Stimulated activated CD8-positive, alpha-beta memory T cell treated with anti-CD3 and anti-CD28 coated beads, Interleukin-4, amount 100 ng/mL, for 1 hour (primary cell): ENCODE results near the gene RFX1.
"Not testable (repeated sequence)": the region's sequence is repeated elsewhere in the genome, so short reads cannot be mapped to it uniquely, and the experiment has no call there.

Experiments
- DNase-seq, 2 donors: peaks; one replicate each; pipeline ENCODE4 v3.0.0-alpha.2; 2020; ENCODE audit warnings: low read depth in 2 of 2, low spot score in 1 of 2

RFX1 gene

DNA sequence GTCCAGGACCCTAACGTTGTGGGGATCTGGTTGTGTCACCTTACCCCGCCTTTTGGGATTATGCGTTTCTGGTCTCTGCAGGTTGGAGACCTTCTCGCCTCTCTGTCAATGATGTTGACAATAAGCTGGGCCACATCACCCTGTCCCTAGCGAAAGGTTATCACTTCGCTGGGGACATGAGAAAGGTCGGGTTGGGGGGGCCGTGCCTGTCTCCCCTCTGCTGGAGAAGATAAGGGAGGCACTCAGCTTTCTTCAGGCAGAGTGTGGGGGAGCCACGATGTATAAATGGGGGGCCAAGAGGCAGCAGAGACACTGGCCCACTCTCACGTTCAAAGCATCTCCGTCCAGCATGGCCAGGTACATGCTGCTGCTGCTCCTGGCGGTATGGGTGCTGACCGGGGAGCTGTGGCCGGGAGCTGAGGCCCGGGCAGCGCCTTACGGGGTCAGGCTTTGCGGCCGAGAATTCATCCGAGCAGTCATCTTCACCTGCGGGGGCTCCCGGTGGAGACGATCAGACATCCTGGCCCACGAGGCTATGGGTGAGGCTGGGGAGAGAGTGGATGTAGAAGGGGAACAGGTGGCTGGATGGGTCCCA is 21.8 kb upstream of the RFX1 start, which contains the start of gene RLN3:
RLN3 (plus strand) TSS at position 293 of the 595 bp plus-strand sequence; CDS start at position 350, 57 bp downstream.
- no peak for DNase-seq

DNA sequence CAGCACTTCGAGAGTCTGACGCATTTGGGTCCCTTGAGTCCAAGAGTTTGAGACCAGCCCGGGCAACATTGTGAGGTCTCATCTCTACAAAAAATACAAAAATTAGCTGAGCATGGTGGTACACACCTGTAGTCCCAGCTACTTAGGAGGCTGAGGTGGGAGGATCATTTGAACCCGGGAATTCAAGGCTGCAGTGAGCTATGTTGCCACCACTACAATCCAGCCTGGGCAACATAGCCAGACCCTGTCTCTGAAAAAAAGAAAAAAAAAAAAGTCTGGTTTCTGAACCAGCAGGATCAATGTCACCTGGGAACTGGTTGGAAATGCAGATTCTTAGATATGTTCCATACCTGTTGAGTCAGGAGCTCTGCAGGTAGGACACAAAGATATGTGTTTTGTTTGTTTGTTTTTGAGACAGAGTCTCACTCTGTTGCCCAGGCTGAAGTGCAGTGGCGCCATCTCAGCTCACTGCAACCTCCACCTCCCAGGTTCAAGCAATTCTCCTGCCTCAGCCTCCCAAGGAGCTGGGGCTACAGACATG is 20.6 kb upstream of the RFX1 start:
- DNase-seq: not testable (repeated sequence)

- DNase-seq: no peak
These were observed 17.5 kb upstream of the RFX1 start for GRCh38 chr19:14023404-14024235.

GRCh38 chr19:14022469-14022868 is 16.3 kb upstream of the RFX1 start:
- DNase-seq: no peak

GRCh38 chr19:14021474-14021873 is 15.4 kb upstream of the RFX1 start:
- no peak for DNase-seq

- DNase-seq: not testable (repeated sequence)
These were observed 13.6 kb upstream of the RFX1 start for GRCh38 chr19:14019739-14020138.

DNA sequence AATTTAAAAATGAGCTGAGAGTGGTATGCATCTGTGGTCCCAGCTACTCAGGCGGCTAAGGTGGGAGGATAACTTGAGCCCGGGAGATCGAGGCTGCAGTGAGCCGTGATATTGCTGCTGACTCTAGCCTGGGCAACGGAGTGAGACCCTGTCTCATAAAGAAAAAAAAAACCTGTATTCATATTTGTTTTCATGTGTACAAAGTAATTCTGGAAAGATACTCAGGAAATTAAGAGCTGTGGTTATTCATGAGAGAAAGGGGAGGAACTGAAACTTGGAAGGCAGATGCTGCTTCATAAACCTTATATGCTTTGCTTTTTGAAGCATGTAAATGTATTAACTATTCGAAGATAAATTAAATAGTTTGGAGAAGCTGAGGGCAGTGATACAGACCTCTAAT is 13.0 kb upstream of the RFX1 start:
- DNase-seq: no peak

- no peak for DNase-seq
These were observed 9.5 kb upstream of the RFX1 start for GRCh38 chr19:14015524-14016035.

DNA sequence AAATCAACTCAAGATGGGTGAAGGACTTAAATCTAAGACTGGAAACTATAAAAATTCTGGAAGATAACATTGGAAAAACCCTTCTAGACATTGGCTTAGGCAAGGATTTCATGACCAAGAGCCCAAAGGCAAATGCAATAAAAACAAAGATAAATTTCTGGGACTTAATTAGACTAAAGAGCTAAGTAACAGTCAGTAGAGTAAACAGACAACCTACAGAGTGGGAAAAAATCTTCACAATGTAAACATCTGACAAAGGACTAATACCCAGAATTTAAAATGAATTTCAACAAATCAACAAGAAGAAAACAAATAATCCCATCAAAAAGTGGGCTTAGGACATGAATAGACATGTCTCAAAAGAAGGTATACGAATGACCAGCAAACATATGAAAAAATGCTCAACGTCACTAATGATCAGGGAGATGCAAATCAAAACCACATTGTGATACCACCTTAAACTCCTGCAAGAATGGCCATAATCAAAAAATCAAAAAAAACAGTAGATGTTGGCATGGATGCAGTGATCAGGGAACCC is 6.3 kb upstream of the RFX1 start:
- DNase-seq: no peak

DNA sequence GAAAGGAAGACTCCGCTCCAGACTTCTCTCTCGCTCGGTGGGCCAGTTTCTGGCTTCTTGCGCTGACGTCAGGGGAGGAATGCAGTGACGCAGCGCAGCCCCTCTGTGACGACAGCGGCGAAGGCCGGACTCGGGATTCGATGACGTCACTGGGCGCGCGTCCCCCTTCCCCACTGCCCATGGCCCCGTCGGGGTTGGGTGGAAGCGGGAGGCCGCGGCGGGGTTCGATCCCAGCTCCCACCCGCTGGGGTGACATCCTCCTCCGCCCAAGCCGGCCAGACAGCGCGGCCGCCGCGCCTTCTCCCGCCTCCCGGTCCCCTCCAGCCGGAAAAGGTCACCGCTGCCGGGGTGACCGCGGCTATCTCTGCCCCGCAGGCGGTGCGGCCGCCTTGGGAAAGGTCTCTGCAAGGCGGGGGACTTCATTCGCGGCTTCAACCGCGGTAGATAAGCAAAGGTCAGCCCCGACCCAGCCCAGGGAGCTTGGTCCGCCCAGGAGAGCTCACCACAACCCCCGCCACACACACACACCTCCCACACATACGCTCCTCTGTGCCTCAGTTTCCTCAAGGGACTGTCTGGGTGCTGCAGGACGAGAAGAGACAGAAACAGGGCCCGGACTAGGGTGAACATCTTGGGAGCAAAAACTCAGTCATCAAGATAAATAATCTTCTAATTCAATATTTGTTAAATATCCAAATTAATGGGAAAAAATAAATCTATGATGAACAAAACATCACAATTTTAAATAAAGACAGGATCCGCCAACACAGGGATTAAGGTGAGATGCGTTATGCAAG is 844 bp upstream of the RFX1 start:
- no peak for DNase-seq

- DNase-seq: peak; percentile 90 to 92
These were observed 603 bp downstream of the RFX1 start for GRCh38 chr19:14005349-14006084.

- DNase-seq: no peak
These were observed 1.3 kb downstream of the RFX1 start for GRCh38 chr19:14004619-14005348.

- no peak for DNase-seq
These were observed 2.7 kb downstream of the RFX1 start for GRCh38 chr19:14003251-14004055.

DNA sequence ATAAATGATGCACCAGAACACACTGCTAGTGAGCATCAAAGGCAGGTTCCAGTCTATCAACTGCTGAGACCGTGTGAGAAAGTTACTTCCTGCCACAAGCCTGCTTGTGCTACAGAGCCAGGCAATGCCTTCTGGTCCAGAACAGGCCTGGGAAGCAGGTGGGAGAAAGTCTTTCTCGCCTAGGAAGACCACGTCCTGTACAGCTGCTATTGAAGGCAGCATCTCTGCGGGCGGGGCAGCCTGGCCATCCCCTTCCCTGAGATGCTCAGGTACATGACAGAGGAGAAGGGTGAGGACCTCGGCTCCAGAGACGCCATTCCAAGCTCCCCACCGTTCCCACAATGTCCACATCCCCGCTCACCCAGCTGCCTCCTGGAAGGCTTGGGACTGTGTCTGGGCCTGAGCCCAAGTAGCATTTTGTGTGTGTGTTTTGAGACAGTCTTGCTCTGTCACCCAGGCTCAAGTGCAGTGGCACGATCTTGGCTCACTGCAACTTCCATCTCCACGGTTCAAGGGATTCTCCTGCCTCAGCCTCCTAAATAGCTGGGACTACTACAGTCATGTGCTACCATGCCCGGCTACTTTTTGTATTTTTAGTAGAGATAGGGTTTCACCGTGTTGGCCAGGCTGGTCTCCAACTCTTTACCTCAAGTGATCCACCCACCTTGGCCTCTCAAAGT is 3.4 kb downstream of the RFX1 start:
- no peak for DNase-seq

DNA sequence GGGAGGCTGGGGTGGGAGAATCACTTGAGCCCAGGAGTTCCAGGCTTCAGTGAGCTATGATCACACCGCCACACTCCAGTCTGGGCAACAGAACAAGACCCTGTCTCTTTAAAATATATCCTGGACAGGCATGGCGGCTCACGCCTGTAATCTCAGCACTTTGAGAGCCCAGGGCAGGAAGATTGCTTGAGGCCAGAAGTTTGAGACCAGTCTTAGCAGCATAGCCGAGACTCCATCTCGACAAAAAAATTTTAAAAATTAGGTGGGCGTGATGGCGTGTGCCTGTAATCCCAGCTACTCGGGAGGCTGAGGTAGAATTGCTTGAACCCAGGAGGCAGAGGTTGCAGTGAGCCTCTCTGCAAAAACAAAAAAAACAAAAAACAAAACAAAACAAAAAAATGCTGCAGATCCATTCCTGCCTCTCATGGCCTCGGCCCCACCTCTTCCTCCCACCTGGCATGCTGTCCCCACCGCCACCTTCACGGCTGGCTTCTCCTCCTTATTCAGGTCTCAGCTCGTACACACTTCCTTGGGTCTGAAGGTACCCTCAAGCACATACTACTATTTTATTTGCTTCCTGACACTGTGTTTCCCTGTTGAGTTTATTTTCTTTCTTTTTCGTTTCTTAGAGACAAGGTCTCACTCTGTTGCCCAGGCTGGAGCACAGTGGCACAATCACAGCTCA is 5.3 kb downstream of the RFX1 start:
- no peak for DNase-seq

GRCh38 chr19:13999085-13999484 is 7.0 kb downstream of the RFX1 start:
- DNase-seq: no peak

DNA sequence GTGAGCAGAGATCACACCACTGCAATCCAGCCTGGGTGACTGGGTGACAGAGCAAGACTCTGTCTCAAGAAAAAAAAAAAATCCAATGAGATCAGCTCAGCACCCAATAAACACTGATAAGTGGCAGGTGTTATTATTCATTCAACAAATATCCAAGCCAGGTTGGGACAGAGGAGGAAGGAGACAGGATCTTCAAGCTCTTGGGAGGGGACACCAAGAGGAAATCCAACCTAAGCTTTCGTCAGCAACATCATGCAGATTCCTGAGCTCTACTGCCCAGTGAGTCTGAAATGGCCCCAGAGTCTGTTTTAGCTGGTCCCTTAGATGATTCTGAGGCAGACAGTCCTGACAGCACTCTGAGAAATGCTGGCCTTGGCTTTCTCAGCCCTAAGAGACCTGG is 7.7 kb downstream of the RFX1 start:
- DNase-seq: no peak

GRCh38 chr19:13997631-13997962 is 8.5 kb downstream of the RFX1 start:
- DNase-seq: no peak
